GM12878 (cell line): ENCODE data around the gene PTPRN2. TPM values are rescaled to one million over a fixed set of nuclear protein-coding genes. Genes with fewer than 3 reads are reported as not detected.

Experiments
- ATAC-seq: fragments of 200-7000 bp; cut with Tn5 transposase; 3 replicates; pipeline ENCODE4 v1.9.1; 2020; ENCODE audit warnings: mild to moderate bottlenecking, moderate library complexity
- BruUV-seq: library from RNA; stranded (reverse); fragments of 400-500 nt; replicated peaks from 2 replicates; lab custom pipeline; 2021; lab: Mats Ljungman, UMichigan
- CTCF ChIA-PET: fragments of 300-600 bp; sonication (Branson Sonifier 250); formaldehyde crosslinking; extraction: SDS; loops from one replicate; lab custom pipeline; 2021; ENCODE audit warnings: inconsistent platforms; lab: Yijun Ruan, JAX
- POLR2A ChIA-PET: fragments of 350-600 bp; formaldehyde crosslinking; extraction: SDS; loops from one replicate; lab custom pipeline; 2021; ENCODE audit warnings: inconsistent platforms; lab: Charles Lee
- RAD21 ChIA-PET: fragments of 300-600 bp; sonication (Branson Sonifier 250); formaldehyde crosslinking; loops from one replicate; lab custom pipeline; 2023; ENCODE audit warnings: antibody characterized with exemption; ENCODE audit not compliant: unreplicated experiment; lab: Charles Lee
- SMC1A ChIA-PET: fragments of 300-600 bp; sonication (Branson Sonifier 250); formaldehyde crosslinking; loops from one replicate; lab custom pipeline; 2023; ENCODE audit not compliant: unreplicated experiment, uncharacterized antibody; lab: Charles Lee
- DNase-seq: peaks from one replicate; pipeline ENCODE4 v3.0.0-alpha.2; 2011; ENCODE audit warnings: low read depth, low spot score
- FAIRE-seq: peaks from 3 replicates; lab custom pipeline; 2011; peaks lifted over from hg19 to GRCh38; lab: Jason Lieb, UNC
- H2AFZ ChIP-seq: 2 replicates; pipeline ENCODE4 v1.6.0; 2011; ENCODE audit warnings: low read depth, low read length, control low read depth; ENCODE audit not compliant: control insufficient read depth
- H3K27ac ChIP-seq: 2 replicates; pipeline ENCODE4 v1.5.1; 2011; ENCODE audit warnings: control low read depth; ENCODE audit not compliant: control insufficient read depth, insufficient read depth
- H3K27me3 ChIP-seq, 2 experiments: replicated peaks in 1 of 2; 2 replicates each; pipeline versions ENCODE4 v1.6.0 to v1.6.1; 2011; ENCODE audit warnings: low read length in 1 of 2; ENCODE audit not compliant: control insufficient read depth in 2 of 2, insufficient read depth in 2 of 2
- H3K36me3 ChIP-seq, 2 experiments: 2 replicates each; pipeline ENCODE4 v1.5.1; 2011; ENCODE audit warnings: low read length in 1 of 2; ENCODE audit not compliant: control insufficient read depth in 2 of 2, insufficient read depth in 2 of 2
- H3K4me1 ChIP-seq: 2 replicates; pipeline ENCODE4 v1.6.1; 2011; ENCODE audit warnings: mild to moderate bottlenecking, low read length, moderate library complexity, mixed read lengths; ENCODE audit not compliant: control insufficient read depth, insufficient read depth
- H3K4me2 ChIP-seq: 2 replicates; pipeline ENCODE4 v1.6.0; 2011; ENCODE audit warnings: control low read depth; ENCODE audit not compliant: control insufficient read depth, insufficient read depth
- H3K4me3 ChIP-seq: fragments of 200-600 bp; sonication (generic); 2 replicates; pipeline ENCODE4 v1.5.1; 2016
- H3K79me2 ChIP-seq: 2 replicates; pipeline ENCODE4 v1.6.0; 2011; ENCODE audit warnings: low read length; ENCODE audit not compliant: control insufficient read depth, insufficient read depth
- H3K9ac ChIP-seq: 2 replicates; pipeline ENCODE4 v1.8.0; 2011; ENCODE audit warnings: low read length, control low read depth, mixed read lengths; ENCODE audit not compliant: control insufficient read depth, insufficient read depth
- H3K9me3 ChIP-seq: replicated peaks from 3 replicates; pipeline ENCODE4 v1.5.1; 2011; ENCODE audit warnings: mild to moderate bottlenecking, low read length; ENCODE audit not compliant: control insufficient read depth, insufficient read depth
- H4K20me1 ChIP-seq: 2 replicates; pipeline ENCODE4 v1.6.0; 2011; ENCODE audit not compliant: control insufficient read depth, insufficient read depth
- EGR1 ChIP-seq, 2 experiments: IDR thresholded peaks; 1 replicate in 1 of 2; 2 replicates in 1 of 2; pipeline ENCODE4 v1.6.1; 2011 to 2012; ENCODE audit warnings: low read depth in 2 of 2, low read length in 2 of 2, borderline replicate concordance in 1 of 2, mild to moderate bottlenecking in 1 of 2, moderate library complexity in 1 of 2
- HDAC6 ChIP-seq: fragments of 200-600 bp; sonication (generic); IDR thresholded peaks from one replicate; pipeline ENCODE4 v1.8.0; 2017; ENCODE audit warnings: antibody characterized with exemption; ENCODE audit not compliant: unreplicated experiment
- MTA3 ChIP-seq: IDR thresholded peaks from 2 replicates; pipeline ENCODE4 v1.6.1; 2012; ENCODE audit warnings: low read length, inconsistent platforms, borderline replicate concordance
- SUPT20H ChIP-seq: IDR thresholded peaks from 2 replicates; pipeline ENCODE4 v1.6.1; 2011; ENCODE audit warnings: low read depth, mild to moderate bottlenecking, low read length, moderate library complexity, borderline replicate concordance; ENCODE audit not compliant: control insufficient read depth
- TCF7 ChIP-seq: IDR thresholded peaks from 2 replicates; pipeline ENCODE4 v1.6.1; 2014; ENCODE audit warnings: antibody characterized with exemption, borderline replicate concordance
- WGBS: methylation state at CpG from one replicate; pipeline ENCODE4 v1.1.6; 2016; ENCODE audit warnings: low lambda C conversion rate; ENCODE audit not compliant: insufficient replicate concordance, insufficient coverage; ENCODE audit errors: missing lambda C conversion rate; 5-methylcytosine and 5-hydroxymethylcytosine counted together
- in situ Hi-C: fragments of 300-500 bp; cut with MboI; formaldehyde crosslinking; loops from 9 replicates; pipeline ENCODE4 v1.14.3; 2018; ENCODE audit warnings: mixed read lengths
- intact Hi-C: fragments of 100-400 bp; cut with micrococcal nuclease; formaldehyde crosslinking; loops from one replicate; pipeline ENCODE4 v1.14.2; 2022; ENCODE audit not compliant: unreplicated experiment
- polyA plus RNA-seq, 11 experiments: library from polyadenylated mRNA; depleted of rRNA in 4 of 11; unstranded in 6 of 11; stranded (reverse) in 5 of 11; fragments of >200 nt; fragmentation: Nextera tagmentation in 4 of 11; fragmentation: Illumina TruSeq in 1 of 11; extraction: Ambion mirVana in 4 of 11; extraction: Trizol in 1 of 11; gene quantifications; 1 replicate in 1 of 11; 2 replicates in 10 of 11; pipeline versions ENCODE4 v1.2.1 to v1.2.3, GENCODE V29; 2011 to 2016; ENCODE audit warnings: inconsistent platforms in 2 of 11, missing spikeins in 2 of 11, low read depth in 1 of 11
- total RNA-seq, 4 experiments: library from RNA; depleted of rRNA in 3 of 4; stranded (reverse); fragments of >200 nt in 3 of 4; fragmentation: Illumina TruSeq in 1 of 4; extraction: Trizol in 1 of 4; gene quantifications; 2 replicates each; pipeline versions ENCODE4 v1.2.1 to v1.2.3, GENCODE V29; 2013 to 2021
- TF ChIP-seq, protein P1 (sequence below): IDR thresholded peaks from 2 replicates; pipeline ENCODE4 v1.6.1; 2012; ENCODE audit warnings: mild to moderate bottlenecking, low read depth, low read length
- TF ChIP-seq, protein P2 (sequence below): fragments of 150-350 bp; IDR thresholded peaks from 2 replicates; pipeline ENCODE4 v1.6.1; 2016; ENCODE audit warnings: low read depth, low read length
- TF ChIP-seq, protein P3 (sequence below): fragments of 450-650 bp; IDR thresholded peaks from 2 replicates; pipeline ENCODE4 v1.6.1; 2016; ENCODE audit warnings: mild to moderate bottlenecking, moderate library complexity, borderline replicate concordance
- TF ChIP-seq, protein P4 (sequence below): IDR thresholded peaks from 2 replicates; pipeline ENCODE4 v1.6.1; 2012; ENCODE audit warnings: low read depth, low read length, improper control_type of control experiment

PTPRN2 gene
- total and polyA plus RNA-seq, 10 of the 15 experiments (the other 5 are each of a cell fraction or from before 2014, with no cell fraction given) = 5.4 TPM; not detected in 9

DNA sequence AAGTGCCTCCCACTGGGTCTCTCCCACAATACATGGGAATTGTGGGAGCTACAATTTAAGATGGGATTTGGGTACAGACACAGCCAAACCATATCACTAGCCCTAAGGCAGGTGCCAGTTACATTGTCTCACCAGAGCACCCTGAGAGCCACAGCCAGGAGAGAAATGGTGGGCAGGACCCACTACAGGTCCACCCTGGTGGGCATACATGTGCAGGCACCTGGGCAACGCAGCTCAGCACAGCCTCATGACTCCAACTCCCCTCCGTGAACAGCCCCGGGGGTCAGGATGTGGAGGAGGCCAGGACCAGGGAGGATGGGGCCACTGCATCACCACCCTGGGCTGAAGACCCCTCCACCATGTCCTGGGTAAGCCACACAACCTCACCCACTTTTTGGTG, 205.7 kb downstream of the PTPRN2 start:
- ATAC-seq = no peak
- ChIA-PET CTCF (no interaction called here), POLR2A (interaction anchor here (0.5 kb wide), 1 partner anchor 89 kb away, joined by 3 read pairs; no protein-coding TSS in a partner anchor), RAD21 (no interaction called here), SMC1A (no interaction called here)
- Histone ChIP-seq H3K4me2 (no peak overlapping the region), H3K4me1 (no peaks in the 10 kb centered on the region), H3K36me3 (no peaks in the 10 kb centered on the region), H3K27me3 (no peaks in the 10 kb centered on the region), H4K20me1 (no peaks in the 10 kb centered on the region), H3K9me3 (no peaks in the 10 kb centered on the region; the same call in 2 of the 3 replicates), H3K4me3 (no peak overlapping the region), H3K27ac (no peak overlapping the region), H3K79me2 (no peaks in the 10 kb centered on the region), H3K9ac (no peak overlapping the region), H2AFZ (no peak overlapping the region)
- 7% methylated on average over 3 of the region's 3 CpGs for WGBS
- in situ Hi-C loops = no loop called here
- DNase-seq = no peak
- no peak for FAIRE-seq
- intact Hi-C loops = no loop called here
- no TSS peak for BruUV-seq
- TF ChIP-seq, protein P1, sequence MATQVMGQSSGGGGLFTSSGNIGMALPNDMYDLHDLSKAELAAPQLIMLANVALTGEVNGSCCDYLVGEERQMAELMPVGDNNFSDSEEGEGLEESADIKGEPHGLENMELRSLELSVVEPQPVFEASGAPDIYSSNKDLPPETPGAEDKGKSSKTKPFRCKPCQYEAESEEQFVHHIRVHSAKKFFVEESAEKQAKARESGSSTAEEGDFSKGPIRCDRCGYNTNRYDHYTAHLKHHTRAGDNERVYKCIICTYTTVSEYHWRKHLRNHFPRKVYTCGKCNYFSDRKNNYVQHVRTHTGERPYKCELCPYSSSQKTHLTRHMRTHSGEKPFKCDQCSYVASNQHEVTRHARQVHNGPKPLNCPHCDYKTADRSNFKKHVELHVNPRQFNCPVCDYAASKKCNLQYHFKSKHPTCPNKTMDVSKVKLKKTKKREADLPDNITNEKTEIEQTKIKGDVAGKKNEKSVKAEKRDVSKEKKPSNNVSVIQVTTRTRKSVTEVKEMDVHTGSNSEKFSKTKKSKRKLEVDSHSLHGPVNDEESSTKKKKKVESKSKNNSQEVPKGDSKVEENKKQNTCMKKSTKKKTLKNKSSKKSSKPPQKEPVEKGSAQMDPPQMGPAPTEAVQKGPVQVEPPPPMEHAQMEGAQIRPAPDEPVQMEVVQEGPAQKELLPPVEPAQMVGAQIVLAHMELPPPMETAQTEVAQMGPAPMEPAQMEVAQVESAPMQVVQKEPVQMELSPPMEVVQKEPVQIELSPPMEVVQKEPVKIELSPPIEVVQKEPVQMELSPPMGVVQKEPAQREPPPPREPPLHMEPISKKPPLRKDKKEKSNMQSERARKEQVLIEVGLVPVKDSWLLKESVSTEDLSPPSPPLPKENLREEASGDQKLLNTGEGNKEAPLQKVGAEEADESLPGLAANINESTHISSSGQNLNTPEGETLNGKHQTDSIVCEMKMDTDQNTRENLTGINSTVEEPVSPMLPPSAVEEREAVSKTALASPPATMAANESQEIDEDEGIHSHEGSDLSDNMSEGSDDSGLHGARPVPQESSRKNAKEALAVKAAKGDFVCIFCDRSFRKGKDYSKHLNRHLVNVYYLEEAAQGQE = no peak
- TF ChIP-seq HDAC6 = no peak
- TF ChIP-seq SUPT20H = no peak
- TF ChIP-seq, protein P2, sequence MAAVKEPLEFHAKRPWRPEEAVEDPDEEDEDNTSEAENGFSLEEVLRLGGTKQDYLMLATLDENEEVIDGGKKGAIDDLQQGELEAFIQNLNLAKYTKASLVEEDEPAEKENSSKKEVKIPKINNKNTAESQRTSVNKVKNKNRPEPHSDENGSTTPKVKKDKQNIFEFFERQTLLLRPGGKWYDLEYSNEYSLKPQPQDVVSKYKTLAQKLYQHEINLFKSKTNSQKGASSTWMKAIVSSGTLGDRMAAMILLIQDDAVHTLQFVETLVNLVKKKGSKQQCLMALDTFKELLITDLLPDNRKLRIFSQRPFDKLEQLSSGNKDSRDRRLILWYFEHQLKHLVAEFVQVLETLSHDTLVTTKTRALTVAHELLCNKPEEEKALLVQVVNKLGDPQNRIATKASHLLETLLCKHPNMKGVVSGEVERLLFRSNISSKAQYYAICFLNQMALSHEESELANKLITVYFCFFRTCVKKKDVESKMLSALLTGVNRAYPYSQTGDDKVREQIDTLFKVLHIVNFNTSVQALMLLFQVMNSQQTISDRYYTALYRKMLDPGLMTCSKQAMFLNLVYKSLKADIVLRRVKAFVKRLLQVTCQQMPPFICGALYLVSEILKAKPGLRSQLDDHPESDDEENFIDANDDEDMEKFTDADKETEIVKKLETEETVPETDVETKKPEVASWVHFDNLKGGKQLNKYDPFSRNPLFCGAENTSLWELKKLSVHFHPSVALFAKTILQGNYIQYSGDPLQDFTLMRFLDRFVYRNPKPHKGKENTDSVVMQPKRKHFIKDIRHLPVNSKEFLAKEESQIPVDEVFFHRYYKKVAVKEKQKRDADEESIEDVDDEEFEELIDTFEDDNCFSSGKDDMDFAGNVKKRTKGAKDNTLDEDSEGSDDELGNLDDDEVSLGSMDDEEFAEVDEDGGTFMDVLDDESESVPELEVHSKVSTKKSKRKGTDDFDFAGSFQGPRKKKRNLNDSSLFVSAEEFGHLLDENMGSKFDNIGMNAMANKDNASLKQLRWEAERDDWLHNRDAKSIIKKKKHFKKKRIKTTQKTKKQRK = no peak
- TF ChIP-seq TCF7 = no peak
- TF ChIP-seq, protein P3, sequence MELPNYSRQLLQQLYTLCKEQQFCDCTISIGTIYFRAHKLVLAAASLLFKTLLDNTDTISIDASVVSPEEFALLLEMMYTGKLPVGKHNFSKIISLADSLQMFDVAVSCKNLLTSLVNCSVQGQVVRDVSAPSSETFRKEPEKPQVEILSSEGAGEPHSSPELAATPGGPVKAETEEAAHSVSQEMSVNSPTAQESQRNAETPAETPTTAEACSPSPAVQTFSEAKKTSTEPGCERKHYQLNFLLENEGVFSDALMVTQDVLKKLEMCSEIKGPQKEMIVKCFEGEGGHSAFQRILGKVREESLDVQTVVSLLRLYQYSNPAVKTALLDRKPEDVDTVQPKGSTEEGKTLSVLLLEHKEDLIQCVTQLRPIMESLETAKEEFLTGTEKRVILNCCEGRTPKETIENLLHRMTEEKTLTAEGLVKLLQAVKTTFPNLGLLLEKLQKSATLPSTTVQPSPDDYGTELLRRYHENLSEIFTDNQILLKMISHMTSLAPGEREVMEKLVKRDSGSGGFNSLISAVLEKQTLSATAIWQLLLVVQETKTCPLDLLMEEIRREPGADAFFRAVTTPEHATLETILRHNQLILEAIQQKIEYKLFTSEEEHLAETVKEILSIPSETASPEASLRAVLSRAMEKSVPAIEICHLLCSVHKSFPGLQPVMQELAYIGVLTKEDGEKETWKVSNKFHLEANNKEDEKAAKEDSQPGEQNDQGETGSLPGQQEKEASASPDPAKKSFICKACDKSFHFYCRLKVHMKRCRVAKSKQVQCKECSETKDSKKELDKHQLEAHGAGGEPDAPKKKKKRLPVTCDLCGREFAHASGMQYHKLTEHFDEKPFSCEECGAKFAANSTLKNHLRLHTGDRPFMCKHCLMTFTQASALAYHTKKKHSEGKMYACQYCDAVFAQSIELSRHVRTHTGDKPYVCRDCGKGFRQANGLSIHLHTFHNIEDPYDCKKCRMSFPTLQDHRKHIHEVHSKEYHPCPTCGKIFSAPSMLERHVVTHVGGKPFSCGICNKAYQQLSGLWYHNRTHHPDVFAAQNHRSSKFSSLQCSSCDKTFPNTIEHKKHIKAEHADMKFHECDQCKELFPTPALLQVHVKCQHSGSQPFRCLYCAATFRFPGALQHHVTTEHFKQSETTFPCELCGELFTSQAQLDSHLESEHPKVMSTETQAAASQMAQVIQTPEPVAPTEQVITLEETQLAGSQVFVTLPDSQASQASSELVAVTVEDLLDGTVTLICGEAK = no peak
- TF ChIP-seq, protein P4, sequence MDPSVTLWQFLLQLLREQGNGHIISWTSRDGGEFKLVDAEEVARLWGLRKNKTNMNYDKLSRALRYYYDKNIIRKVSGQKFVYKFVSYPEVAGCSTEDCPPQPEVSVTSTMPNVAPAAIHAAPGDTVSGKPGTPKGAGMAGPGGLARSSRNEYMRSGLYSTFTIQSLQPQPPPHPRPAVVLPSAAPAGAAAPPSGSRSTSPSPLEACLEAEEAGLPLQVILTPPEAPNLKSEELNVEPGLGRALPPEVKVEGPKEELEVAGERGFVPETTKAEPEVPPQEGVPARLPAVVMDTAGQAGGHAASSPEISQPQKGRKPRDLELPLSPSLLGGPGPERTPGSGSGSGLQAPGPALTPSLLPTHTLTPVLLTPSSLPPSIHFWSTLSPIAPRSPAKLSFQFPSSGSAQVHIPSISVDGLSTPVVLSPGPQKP = no peak
- TF ChIP-seq MTA3 = no peak
- no peak for TF ChIP-seq EGR1 (IDR thresholded peaks at IDR 0.05; ENCODE audit: borderline replicate concordance in 1 of 2, low read depth in 2 of 2, low read length in 2 of 2)
